Tibial nerve (tissue), 4 donors: ENCODE results near the gene LARP4. TPM values are rescaled to one million over a fixed set of nuclear protein-coding genes. Genes with fewer than 3 reads are reported as not detected.
"Not testable (repeated sequence)": the region's sequence is repeated elsewhere in the genome, so short reads cannot be mapped to it uniquely, and the experiment has no call there.

Source experiments
- DNase-seq, 2 donors: peaks; one replicate each; pipeline ENCODE4 v3.0.0-alpha.2; 2019; ENCODE audit warnings: low spot score in 2 of 2
- H3K27ac ChIP-seq, 4 donors: fragments of 200-600 bp; sonication (generic) in 3 of 4; one replicate each; pipeline ENCODE4 v1.5.1; 2017 to 2019; ENCODE audit warnings: mild to moderate bottlenecking in 1 of 4
- H3K27me3 ChIP-seq, 2 donors: fragments of 200-600 bp; sonication (generic) in 1 of 2; one replicate each; pipeline versions ENCODE4 v1.5.1 to v1.6.0; 2017 to 2019
- H3K36me3 ChIP-seq, 3 donors: fragments of 200-600 bp; sonication (generic); one replicate each; pipeline ENCODE4 v1.5.1; 2018 to 2019
- H3K4me1 ChIP-seq, 4 donors: fragments of 200-600 bp; sonication (generic) in 3 of 4; one replicate each; pipeline ENCODE4 v1.5.1; 2017 to 2019
- H3K4me3 ChIP-seq, 4 donors: fragments of 200-600 bp; sonication (generic) in 3 of 4; one replicate each; pipeline ENCODE4 v1.5.1; 2017 to 2019; ENCODE audit warnings: mild to moderate bottlenecking in 1 of 4, moderate library complexity in 1 of 4
- H3K9me3 ChIP-seq, 4 donors: fragments of 200-600 bp; sonication (generic) in 3 of 4; one replicate each; pipeline ENCODE4 v1.5.1; 2017 to 2019
- EP300 ChIP-seq, 2 donors: sonication (generic); formaldehyde crosslinking; IDR thresholded peaks; one replicate each; pipeline ENCODE4 v1.6.1; 2017; ENCODE audit warnings: antibody characterized with exemption in 2 of 2, mild to moderate bottlenecking in 1 of 2
- POLR2A ChIP-seq, 2 donors: fragments of 450-650 bp; IDR thresholded peaks; one replicate each; pipeline ENCODE4 v1.6.1; 2017; ENCODE audit warnings: antibody characterized with exemption in 2 of 2, mild to moderate bottlenecking in 2 of 2, moderate library complexity in 2 of 2
- WGBS, 2 donors: methylation state at CpG; one replicate each; pipeline ENCODE4 v1.1.5; 2018; 5-methylcytosine and 5-hydroxymethylcytosine counted together
- total RNA-seq, 4 donors: library from RNA; depleted of rRNA; stranded (reverse); fragments of >200 nt; gene quantifications; one replicate each; pipeline ENCODE4 v1.1.0, GENCODE V29; 2016
- TF ChIP-seq, protein P1 (sequence below), 5 experiments: fragments of 200-600 bp in 3 of 5; fragments of 450-650 bp in 2 of 5; sonication (generic) in 3 of 5; IDR thresholded peaks; one replicate each; pipeline ENCODE4 v1.5.1; 2016 to 2019; ENCODE audit warnings: antibody characterized with exemption in 5 of 5, mild to moderate bottlenecking in 3 of 5, moderate library complexity in 2 of 5

Gene LARP4
- total RNA-seq, 4 donors from 2014 or later = 35.7 to 72.6 (median 43.4) TPM

DNA sequence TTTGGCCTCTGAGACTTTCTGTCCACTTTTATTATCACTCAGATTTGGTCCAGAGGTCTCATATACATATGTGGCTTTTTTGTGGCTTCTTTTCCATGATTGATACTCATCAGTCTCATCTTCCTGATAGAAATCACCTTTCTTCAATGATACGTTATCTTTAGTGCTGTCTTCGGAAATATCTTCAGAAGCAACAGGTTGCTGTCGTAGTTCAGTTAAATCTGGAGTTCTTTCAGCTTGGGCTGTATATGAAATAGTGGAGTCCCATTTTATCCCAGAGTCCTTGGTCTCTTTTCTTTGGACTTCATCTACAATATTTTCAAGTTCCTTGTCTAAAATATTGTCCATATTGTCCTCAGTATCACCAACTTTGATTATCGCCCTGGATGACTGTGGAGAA, 45.3 kb upstream of the LARP4 start:
- no peaks in the 10 kb centered on the region for H3K27me3 ChIP-seq
- H3K9me3 ChIP-seq = no peaks in the 10 kb centered on the region
- no peak for TF ChIP-seq EP300 (IDR thresholded peaks at IDR 0.05)
- 95 to 96% methylated on average over 4 of the region's 4 CpGs for WGBS, 2 donors
- no peak overlapping the region for H3K27ac ChIP-seq
- H3K36me3 ChIP-seq = no peaks in the 10 kb centered on the region
- no peak overlapping the region for H3K4me3 ChIP-seq
- H3K4me1 ChIP-seq = peaks cover 0 to 19% (median 4%) of the 10 kb centered on the region in 4 donors
- no peak for DNase-seq

DNA sequence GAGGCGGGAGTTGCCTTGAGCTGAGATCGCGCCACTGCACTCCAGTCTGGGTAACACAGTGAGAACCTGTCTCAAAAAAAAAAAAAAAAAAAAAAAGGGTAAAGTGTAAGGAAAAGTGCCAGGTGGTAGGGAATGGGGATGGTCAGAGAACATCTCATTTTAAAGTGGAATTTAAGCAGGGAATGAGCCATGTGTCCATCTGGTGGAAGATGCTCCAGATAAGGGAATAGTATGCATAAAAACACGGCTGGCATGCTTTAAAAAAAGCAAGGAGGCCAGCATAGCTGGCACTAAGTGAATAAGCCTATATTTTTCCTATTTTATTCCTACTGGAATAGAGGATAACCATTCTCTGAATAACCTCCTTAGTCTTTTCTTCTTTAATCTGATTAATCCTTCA, 38.0 kb upstream of the LARP4 start:
- no peak for TF ChIP-seq EP300 (IDR thresholded peaks at IDR 0.05)
- TF ChIP-seq POLR2A (IDR thresholded peaks at IDR 0.05) = no peak
- TF ChIP-seq, protein P1, sequence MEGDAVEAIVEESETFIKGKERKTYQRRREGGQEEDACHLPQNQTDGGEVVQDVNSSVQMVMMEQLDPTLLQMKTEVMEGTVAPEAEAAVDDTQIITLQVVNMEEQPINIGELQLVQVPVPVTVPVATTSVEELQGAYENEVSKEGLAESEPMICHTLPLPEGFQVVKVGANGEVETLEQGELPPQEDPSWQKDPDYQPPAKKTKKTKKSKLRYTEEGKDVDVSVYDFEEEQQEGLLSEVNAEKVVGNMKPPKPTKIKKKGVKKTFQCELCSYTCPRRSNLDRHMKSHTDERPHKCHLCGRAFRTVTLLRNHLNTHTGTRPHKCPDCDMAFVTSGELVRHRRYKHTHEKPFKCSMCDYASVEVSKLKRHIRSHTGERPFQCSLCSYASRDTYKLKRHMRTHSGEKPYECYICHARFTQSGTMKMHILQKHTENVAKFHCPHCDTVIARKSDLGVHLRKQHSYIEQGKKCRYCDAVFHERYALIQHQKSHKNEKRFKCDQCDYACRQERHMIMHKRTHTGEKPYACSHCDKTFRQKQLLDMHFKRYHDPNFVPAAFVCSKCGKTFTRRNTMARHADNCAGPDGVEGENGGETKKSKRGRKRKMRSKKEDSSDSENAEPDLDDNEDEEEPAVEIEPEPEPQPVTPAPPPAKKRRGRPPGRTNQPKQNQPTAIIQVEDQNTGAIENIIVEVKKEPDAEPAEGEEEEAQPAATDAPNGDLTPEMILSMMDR (IDR thresholded peaks at IDR 0.05) = no peak
- no peak for DNase-seq
- H3K4me1 ChIP-seq = no peaks in the 10 kb centered on the region
- WGBS, 2 donors = 89 to 90% methylated on average over 4 of the region's 4 CpGs
- H3K27me3 ChIP-seq = no peaks in the 10 kb centered on the region
- no peak overlapping the region for H3K4me3 ChIP-seq
- no peaks in the 10 kb centered on the region for H3K36me3 ChIP-seq
- H3K9me3 ChIP-seq = no peaks in the 10 kb centered on the region
- H3K27ac ChIP-seq = no peak overlapping the region

DNA sequence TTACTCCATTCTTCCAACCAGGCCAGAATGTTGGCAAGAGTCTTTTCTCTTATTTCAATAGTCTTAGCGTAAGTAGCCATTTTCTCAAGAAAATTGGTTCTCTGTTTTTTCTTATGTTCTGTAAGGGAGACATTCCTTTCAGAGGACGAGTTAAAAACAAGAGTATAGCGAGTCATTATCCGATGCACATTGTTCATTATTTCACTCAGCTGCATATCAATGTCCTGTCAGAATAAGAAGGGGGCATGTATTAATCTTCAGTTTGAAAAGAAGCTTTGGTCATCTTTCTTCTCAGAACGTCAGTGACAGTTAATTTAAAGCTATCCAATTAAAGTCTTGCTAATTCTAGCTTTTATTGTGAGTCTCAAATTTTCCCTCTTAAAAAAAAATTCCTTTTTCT, 37.5 kb upstream of the LARP4 start:
- 40 to 56% methylated on average over 5 of the region's 5 CpGs for WGBS, 2 donors
- H3K27ac ChIP-seq = no peak overlapping the region
- H3K4me3 ChIP-seq = no peak overlapping the region
- no peak for DNase-seq
- TF ChIP-seq POLR2A (IDR thresholded peaks at IDR 0.05) (no peak), EP300 (IDR thresholded peaks at IDR 0.05) (no peak)
- TF ChIP-seq, protein P1 (IDR thresholded peaks at IDR 0.05) = no peak
- H3K27me3 ChIP-seq = no peaks in the 10 kb centered on the region
- H3K36me3 ChIP-seq = no peaks in the 10 kb centered on the region
- H3K4me1 ChIP-seq = no peaks in the 10 kb centered on the region
- no peaks in the 10 kb centered on the region for H3K9me3 ChIP-seq

DNA sequence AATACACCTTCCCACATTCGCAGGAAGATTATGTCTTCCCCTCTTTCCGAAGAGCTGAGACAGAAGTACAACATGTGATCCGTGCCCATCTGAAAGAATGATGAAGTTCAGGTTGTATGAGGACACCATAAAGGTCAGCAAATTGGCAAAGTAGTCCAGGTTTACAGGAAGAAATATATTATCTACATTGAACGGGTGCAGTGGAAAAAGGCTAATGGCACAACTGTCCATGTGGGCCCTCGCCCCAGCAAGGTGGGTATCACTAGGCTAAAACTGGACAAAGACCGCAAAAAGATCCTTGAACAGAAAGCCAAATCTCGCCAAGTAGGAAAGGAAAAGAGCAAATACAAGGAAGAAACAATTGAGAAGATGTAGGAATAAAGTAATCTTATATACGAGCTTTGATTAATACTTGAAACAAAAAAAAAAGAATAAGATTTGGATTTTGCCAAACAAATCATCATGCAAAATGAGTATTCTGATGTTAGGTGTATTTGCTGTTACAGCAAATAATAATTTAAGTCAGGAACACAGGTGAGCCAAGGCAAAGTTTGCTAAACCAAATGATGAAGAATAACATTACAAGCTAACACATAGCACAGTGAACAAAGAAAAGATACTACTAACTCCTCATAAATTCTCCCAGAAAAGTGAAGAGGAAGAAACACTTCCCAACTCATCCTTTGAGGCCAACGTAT, 34.8 kb upstream of the LARP4 start:
- no peaks in the 10 kb centered on the region for H3K9me3 ChIP-seq
- 88 to 89% methylated on average over 9 of the region's 9 CpGs for WGBS, 2 donors

DNA sequence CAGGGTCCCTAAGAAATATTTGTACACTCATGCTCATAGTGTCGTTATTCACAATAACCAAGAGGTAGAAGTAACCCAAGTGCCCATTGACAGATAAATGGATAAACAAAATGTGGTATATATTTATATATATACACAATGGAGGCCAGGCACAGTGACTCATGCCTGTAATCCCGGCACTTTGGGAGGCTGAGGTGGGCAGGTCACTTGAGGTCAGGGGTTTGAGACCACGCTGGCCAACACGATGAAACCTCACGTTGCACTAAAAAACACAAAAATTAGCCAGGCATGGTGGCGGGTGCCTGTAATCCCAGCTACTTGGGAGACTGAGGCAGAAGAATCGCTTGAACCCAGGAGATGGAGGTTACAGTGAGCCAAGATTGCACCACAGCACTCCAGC, 30.0 kb upstream of the LARP4 start:
- not testable (repeated sequence) for H3K27ac ChIP-seq

More for the DNA sequence above, 34.8 kb upstream of the LARP4 start:
- no peak for DNase-seq
- no peaks in the 10 kb centered on the region for H3K36me3 ChIP-seq
- TF ChIP-seq EP300 (IDR thresholded peaks at IDR 0.05) = no peak
- TF ChIP-seq, protein P1 (IDR thresholded peaks at IDR 0.05) = no peak
- no peak for TF ChIP-seq POLR2A (IDR thresholded peaks at IDR 0.05)
- no peaks in the 10 kb centered on the region for H3K4me1 ChIP-seq
- no peak overlapping the region for H3K4me3 ChIP-seq
- H3K27me3 ChIP-seq = no peaks in the 10 kb centered on the region
- H3K27ac ChIP-seq = no peak overlapping the region

DNA sequence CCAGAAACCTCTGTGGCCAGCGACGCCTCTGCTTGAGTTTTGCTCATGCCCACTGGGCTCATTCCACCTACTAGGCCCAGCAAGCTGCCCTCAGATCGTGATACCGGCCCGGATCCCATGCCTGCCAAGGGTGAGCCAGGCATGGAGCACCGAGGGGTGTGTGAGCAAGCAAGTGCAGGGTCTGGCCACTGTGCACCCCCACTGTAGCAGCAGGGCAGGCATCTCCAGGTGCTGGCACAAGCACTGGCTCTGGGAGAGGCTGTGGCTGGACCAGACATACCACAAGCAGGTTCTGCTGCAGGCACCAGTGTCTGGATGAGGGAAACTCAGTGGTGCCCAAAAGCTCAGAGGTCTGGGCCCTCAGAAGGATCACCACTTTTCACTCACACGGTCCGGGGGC, 24.9 kb upstream of the LARP4 start:
- TF ChIP-seq POLR2A (IDR thresholded peaks at IDR 0.05) (no peak), EP300 (IDR thresholded peaks at IDR 0.05) (no peak)
- TF ChIP-seq, protein P1 (IDR thresholded peaks at IDR 0.05) = no peak
- DNase-seq = no peak
- WGBS, 2 donors = 89 to 90% methylated on average over 8 of the region's 8 CpGs

More for the DNA sequence above, 30.0 kb upstream of the LARP4 start:
- H3K9me3 ChIP-seq, H3K4me1 ChIP-seq, H3K36me3 ChIP-seq, H3K4me3 ChIP-seq, DNase-seq, H3K27me3 ChIP-seq: not testable (repeated sequence)
- 66 to 68% methylated on average over 7 of the region's 7 CpGs for WGBS, 2 donors

More for the DNA sequence above, 24.9 kb upstream of the LARP4 start:
- Histone ChIP-seq H3K27ac (no peak overlapping the region), H3K4me3 (no peak overlapping the region), H3K4me1 (no peaks in the 10 kb centered on the region), H3K27me3 (no peaks in the 10 kb centered on the region), H3K9me3 (no peaks in the 10 kb centered on the region), H3K36me3 (no peaks in the 10 kb centered on the region)
